Hematopoietic multipotent progenitor cell treated with erythropoietin and hydrocortisone succinate and interleukin-3 and kit ligand, for 6 days (in vitro differentiated cells): ENCODE data around the gene RBFOX2.

ENCODE experiments used
- DNase-seq: peaks from one replicate; pipeline ENCODE4 v3.0.0-alpha.2; 2015

The RBFOX2 gene

DNA sequence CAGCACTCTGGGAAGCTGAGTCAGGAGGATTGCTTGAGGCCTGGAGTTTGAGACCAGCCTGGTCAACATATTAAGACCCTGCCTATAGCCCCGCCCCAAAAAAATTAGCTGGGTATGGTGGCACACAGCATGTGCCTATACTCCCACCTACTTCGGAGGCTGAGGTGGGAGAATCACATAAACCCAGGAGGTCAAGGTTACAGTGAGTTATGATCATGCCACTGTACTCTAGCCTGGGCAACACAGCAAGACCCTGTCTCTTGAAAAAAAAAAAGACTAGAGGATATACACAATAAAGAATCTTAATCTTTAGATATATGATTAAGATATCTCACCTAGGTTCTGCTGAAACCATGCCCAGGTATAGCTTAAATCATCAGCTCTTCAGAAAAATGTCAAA lies 174.3 kb downstream of the RBFOX2 start:
- DNase-seq = no peak

DNA sequence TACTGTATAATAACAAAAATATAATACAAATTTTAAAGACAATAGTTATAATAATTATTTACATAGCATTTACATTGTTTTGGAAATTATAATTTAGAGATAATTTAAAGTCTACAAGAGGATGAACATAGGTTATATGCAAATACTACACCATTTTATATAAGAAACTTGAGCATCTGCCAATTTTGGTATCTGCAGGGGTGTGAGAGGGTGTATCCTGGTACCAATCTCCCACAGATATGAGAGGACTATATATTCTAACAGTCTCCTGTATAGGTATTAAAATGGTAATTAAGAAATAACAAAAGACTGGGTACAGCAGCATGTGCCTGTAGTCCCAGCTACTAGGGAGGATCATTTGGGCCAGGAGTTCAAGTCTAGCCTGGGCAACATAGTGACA lies 176.5 kb downstream of the RBFOX2 start:
- peak; percentile 75 for DNase-seq

DNA sequence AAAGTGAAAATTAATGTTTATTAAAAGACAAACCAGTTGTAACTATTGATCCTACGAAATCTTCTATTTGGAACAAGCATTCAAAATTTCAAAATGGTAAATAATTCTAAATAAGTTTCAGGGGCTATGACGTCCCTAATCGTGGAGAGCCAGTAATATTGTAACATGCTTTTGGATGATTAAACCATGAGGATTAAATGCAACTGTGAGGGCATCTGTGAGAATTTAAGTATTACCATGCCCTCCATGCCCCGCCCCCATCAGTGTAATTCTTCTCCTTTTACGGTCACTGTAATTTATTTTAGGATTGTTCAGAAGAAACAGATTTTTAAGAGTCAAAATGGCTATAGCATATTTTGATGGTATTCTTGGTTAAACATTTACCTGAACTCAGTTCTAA lies 177.8 kb downstream of the RBFOX2 start:
- no peak for DNase-seq

DNA sequence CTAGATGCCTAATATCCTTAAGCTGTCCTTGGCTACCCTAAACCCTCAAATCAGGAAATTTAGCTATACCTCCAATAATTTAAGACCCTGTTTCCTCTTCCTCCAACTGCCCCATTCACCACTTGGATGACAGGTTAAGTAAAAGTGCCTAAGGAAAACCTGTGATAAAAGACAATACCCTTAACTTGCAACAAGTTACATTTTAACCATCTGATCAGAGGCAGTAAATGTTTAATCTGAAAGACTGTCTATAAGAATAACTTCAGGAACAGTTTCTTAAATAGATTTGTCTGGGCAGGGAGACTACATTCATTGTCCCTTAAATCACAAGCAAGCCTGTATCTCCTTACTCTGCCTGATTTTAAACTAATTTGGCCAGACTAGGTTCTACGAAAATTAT lies 181.8 kb downstream of the RBFOX2 start:
- no peak for DNase-seq

DNA sequence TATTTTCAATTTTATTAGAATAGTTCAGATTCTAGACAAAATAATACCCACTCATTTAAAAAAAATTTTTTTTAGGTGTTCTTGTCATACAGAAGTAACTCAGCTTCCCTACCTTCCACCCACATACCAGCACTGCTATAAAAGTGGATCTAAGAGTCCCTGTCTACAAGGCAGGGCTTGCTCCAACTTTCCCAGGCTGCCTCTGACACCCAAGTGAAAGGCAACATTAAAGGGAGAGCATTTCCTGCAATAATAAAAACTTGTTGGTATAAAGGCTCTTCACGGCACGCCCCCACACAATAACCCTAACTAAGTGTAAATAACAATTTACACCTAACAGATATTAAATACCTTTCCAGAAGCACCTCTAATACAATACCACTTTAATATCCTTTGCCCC lies 183.7 kb downstream of the RBFOX2 start:
- DNase-seq = no peak

DNA sequence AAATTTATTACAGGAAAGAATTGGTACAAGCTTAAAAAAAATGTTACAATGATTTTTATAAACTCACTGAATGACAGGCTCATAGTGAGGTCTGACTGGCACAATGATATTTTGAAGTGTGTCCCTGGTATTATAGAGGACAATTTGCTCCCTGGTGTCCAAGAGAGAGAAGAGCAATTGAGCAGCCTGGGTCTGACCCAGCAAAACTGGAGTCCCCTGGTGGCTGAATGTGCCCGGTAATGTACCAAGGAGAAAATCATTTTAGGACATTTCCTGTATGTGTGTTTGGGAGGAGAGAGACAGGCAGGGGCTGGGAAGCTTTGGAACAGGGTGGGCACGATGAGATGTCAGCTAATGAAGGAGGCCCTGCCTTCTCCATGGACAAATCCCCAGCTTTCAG lies 185.7 kb downstream of the RBFOX2 start:
- peak; percentile 84 for DNase-seq

DNA sequence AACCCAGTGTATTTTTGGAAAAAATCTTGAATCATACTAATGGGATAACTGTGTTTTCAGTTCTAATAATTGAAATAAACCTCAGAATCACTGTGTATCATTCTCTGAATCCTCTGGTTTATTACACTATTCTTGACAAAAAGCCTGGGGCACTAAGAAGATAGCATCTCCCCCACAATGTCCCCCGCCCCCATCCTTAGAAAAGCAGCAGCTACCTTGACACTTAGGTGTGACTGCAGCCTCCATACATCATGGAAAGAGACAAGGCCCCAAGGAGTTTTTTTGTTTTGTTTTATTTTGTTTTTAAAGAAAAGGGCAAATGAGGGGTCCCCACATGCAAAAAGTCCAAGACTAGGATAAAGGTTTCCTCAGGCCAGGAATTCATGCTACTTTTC lies 186.1 kb downstream of the RBFOX2 start:
- no peak for DNase-seq

DNA sequence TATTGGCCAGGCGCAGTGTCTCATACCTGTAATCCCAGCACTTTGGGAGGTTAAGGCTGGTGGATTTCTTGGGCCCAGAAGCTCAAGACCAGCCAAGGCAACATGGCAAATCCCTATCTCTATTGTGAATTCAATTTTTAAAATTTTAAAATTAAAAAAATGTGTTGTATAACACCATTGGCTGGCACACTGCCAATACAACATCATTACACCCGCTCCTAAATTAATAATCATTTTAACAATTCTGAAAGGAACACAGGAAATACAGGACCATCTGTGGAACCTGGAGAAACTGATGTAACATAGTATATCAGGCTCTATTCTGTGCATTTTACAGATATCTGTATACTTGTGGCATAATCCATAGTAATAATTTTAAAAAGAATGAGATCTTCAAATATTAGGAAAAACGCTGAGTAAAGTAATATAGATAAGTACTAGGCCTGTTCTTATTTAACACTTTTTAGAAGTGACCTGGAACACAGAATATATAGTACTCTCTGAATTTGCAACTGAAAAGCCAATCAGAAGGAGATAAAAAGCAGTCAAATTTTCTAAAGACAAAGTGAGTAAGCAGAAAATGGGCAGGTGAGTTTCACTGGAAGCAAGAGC lies 186.6 kb downstream of the RBFOX2 start:
- DNase-seq = no peak

DNA sequence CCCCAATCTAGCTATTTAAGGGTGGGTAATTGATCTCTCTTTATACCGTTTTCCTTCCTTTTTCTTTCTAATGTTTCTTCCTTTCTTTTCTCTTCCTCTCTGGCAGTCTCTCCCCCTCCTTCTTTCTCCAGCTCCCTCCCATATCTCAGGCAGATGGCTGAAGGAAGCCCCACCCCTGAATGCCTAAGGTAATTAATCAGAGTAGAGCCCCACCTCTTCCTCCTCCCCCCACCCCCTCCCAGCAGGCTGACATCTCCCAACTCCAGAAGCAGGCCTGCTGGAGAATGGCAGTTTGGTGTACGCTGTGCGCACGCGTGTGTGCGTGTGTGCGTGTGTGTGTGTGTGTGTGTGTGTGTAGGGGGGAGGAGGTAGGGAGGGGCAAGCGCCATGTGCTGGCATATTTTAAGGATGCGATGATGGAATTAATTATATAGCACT lies 188.3 kb downstream of the RBFOX2 start:
- peak; percentile 89 for DNase-seq

DNA sequence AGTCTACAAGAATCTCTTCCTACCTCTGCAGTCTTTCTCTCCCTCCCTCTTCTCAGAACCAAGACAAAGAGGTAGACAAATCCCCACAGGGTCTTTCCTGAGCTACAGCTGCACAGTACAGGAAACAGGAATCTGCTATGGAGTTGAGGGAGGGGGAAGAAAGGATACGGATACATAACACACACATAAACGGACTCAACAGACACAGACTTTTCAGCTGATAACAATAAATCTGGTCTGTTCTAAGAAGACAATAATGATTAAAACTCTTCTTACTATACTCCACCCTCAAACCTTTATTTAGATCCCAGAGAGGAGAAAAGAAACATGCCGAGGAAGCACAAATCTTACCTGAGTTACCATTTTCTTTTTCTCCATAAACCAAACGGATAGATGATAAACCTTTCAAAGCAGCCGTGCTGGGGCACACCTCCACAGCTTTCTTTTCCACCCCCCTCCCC lies 188.8 kb downstream of the RBFOX2 start:
- DNase-seq = no peak

DNA sequence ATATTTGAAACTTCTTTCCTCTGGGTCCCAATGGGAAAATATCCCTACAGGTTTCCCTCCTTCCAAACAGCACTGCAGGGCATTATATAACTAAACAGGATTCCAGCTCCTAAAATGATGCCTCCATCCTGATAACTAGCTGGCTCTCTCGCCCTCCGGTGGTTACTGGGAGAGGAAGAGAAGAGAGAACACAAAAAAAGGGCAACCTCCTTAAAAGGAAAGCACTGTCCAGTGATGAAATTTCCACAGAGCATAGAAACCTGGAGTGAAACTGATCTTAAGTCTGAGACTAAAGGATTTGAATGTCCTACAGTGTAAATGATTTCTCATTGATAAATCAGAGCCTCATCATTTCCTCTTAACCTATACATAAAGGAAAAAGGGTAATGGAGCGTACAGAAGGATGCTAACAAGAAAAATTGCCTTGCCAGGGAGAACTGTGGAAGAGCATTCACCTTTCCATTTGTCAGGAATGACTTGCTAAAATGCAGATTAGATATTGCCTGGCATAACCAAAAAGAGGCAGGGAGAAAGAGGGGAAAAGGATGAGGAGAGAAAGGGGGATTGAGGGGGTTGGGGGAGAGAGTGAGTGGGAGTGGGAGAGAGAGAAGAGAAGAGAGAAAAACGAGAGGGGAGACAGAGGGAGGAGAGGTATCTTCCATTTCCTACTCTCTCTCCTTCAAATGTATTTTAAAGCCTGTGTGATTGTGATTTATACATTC lies 189.6 kb downstream of the RBFOX2 start:
- peak; percentile 34 for DNase-seq

DNA sequence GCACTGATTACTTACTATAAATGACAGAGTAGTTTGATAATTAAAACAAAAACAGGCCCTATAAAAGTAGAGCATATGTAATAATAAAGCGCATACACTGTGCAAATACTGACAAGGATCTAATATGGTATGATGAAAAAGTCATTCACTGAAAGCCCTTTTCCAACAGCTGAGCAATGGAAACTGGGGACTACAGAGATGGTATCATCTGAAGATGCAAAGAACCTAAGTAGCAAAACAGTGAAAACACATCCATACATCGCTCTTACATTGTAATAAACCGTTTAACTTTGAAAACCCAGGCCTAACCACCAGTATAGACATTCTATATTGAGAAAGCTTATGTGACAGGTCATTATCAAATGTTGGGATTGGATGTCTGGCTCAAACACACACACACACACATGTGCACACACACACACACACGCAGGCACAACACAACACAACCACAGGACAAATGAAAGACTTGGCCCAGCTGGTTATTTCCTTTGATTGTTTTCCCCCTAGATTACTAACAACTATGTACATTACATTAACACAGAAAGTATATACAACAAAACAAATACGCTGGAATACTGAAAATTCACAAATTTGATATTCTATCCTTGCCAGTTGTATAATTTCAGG lies 191.4 kb downstream of the RBFOX2 start:
- no peak for DNase-seq

DNA sequence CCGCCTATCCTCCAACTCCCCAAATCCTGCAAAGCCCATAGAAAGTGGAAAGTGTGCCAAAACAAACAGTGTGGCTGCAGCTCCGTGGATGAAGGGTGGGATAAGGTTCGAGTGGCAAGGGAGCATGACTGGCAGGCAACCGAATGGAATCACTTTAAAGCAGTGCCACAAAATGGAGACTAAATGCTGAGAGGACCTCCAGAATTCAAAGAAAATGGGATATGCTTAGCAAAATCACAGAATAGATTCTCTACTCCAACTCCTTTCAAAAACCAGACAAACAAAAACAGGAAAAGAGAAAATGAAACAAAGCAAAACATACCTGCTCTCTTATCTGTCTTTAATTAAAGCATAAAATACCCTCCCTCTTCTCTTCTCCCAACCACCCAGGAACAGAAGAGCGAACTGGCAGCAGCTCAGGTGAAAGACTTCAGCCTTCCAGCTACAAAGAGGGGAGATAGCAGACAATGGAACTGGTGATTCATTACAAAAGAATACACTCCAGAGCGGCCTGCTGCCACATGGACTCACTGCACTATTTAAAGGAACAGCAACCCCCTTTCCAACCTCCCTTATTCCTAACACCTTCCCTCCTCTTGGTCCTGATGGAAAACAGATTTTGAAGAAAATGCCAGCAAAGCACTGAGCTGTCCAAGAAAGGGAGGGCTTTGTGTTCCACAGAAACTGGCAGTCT lies 192.5 kb downstream of the RBFOX2 start:
- no peak for DNase-seq

DNA sequence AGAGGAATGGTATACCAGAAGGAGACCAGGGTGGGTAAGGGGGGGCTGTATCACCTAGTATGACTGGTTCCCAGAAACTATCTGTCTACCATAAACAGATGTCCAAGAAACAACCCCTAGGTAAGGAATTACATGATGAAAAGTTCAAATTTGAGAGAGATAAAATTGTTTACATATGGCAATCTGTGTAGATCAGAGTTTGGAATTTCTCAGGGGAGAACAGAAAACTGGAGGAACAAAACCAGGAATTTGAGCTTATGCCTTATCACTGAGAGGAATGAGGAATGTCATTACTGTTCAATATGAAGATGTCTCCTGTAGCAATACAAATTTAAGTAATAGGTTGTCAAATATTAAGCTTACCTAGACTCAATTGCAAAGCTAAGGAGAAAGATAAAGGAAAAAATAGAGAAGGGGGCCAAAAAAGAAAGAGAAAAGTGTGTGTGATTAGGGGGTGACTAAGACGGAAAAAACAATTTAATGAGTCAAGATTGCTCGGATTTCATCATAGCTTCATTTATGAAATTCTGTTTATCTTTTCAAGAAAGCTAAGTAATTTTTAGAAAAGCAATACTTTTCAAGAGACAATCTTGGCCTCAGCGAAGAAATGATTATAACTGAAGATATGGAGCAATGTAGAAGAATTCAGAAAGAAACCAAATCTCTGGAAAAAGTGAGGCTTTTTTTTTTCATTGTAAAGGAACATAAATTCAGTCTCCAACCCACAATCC lies 193.2 kb downstream of the RBFOX2 start:
- no peak for DNase-seq

DNA sequence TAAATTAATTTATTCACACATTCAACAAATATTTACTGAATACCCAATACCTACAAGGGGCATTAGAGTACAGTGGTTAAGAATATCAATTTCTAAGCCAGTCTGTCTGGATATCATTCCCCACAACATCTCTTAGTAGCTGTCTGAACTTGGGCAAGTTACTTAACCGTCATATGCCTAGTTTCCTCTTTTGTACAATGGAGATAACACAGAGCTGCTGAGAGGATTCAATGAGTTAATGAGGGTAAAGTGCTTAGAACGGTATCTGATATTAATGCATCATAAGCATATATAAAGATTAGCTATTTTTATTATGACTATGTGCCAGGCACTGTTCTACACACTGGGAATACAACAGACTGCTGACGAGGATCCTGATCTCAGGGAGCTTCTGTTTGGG lies 194.6 kb downstream of the RBFOX2 start:
- peak; percentile 68 for DNase-seq

DNA sequence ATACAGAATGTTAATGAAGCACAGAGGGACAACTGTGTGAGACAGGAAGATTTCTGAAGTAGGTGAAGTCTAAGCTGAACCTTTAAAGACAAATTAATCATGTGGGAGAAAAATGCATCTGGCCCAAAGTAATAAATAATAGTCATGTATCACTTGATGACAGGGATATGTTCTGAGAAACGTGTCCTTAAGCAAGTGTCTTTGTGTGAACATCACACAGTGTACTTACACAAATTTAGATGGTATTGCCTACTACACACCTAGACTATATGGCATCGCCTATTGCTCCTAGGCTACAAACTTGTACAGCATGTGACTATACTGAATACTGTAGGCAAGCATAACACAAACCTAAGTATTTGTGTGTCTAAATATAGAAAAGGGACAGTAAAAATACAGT lies 198.3 kb downstream of the RBFOX2 start:
- no peak for DNase-seq

DNA sequence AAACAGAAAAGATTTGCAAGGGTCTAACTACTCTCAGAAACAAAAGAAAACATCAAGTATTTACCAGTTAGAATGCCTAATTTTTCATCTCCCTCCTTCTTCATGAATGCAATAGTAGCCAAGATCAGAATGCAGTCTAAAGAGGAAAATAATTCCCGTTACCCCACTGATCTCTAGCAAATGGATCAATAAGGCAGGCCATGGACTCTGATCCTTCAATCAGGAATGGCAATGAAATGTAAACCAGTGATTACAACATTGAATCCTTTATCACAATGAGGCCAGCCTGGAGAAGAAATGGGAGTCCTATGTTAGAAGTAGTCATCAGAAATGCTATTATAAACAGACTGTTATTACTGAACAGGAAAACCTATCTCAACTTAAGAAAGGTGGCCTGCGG lies 204.4 kb downstream of the RBFOX2 start:
- no peak for DNase-seq

DNA sequence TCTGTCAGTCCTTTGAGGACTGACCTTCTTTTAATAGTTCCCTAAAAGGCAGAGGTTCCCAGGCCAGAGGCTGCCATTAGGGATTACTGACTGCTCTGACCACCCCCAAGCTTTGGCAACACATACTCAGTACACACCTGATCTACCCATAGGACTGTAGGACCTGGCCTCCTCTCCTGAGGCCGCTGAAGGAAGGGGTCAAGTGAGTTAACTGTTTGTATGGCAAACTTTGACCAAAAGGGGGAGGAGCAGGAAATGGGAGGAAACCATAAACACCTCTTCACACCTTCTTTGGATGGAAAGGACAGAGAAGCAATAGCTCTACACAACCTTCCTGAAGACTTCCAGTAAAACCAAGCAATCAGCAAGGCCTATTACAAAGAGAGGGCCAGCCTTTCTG lies 207.0 kb downstream of the RBFOX2 start:
- DNase-seq = no peak

DNA sequence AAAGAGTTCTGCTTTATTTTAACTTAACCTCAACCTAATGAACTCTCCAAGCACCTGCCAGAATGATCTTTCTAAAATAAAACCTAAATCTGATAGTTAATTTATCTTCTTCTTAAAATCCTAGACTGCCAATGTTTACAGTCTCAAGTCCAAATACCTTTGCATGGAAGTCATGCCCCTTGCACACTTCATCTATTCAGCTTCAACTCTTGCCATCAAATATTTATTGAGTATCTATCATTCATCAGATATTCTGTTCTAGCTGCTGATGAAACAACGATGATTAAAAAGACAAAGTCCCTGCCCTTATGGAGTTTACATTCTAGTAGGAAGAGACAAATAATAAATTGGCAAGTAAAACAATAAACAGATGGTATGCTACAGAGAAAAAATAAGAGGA lies 209.2 kb downstream of the RBFOX2 start:
- no peak for DNase-seq

DNA sequence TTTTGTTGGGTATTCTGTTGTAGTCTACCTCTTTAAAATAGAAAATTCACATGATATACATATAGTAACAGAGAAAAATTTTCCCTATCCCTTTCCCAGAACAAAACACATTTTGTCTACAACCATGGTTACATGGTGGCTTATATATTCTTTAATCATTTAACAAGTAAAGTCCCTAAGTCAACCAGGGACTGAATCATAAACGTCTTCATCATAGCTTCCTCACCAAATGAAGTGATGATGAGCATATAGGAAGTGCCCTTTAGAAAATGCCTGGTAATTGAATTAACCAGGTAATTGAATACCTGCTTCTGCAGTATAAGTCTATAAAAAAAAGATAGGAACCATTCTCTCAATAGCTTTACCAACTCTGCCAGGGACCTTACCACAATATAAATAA lies 209.7 kb downstream of the RBFOX2 start:
- DNase-seq = no peak

DNA sequence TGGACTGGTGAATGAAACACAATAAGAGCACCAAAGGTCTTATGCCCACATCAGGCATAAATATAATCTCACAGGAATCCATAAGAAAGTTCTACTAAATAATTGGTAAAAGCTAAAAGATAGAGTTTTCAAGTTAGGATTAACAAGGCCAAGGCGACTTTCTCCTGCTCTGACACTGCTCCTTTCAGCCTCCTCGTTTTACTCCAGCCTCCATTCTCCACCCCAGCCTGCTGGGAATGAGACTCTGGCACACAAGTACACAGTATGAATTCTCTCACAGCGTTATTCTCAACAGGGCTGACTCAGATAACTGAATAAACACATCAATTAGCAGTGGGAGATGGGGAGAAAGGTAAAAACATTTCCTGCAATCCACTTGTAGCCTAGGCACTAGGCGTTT lies 216.0 kb downstream of the RBFOX2 start:
- DNase-seq = no peak

DNA sequence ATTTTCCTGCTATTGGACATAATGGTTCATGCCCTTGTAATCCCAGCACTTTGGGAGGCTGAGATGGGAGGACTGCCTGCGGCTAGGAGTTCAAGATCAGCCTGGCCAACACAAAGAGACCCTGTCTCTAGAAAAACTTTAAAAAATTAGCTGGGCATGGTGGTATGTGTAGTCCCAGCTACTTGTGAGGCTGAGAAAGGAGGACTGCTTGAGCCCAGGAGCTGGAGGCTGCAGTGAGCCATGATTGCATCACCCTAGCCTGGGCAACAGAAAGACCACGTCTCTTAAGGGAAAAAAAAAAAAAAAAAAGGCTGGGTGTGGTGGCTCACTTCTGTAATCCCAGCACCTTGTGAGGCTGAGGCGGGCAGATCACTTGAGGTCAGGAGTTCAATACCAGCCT lies 217.0 kb downstream of the RBFOX2 start:
- no peak for DNase-seq

DNA sequence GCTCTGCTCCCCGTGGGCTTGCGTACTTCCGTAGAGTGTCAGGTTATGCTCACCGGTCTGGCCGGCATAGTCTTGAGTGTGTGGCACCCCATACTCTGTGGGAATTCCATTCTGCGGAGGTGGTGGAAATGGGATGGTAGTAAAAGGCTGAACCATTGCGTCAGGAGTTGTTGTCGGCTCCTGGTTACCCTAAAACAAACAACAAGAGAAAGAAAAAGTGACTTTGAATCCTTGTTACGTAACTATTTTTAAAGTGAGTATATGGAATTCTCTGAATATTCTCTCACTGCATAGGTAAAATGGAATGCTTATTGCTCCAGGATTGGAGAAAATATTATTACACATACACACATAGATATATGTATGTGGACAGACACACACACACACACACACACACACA lies 218.8 kb downstream of the RBFOX2 start:
- no peak for DNase-seq
